OCI-M1 (cell line): ENCODE measurements around the gene TMEM59L.
"Not testable (repeated sequence)": the region's sequence is repeated elsewhere in the genome, so short reads cannot be mapped to it uniquely, and the experiment has no call there.

Experiments
- DNase-seq: peaks from one replicate; lab custom pipeline; 2025; lab: John Stamatoyannopoulos, UW

The TMEM59L gene

DNA sequence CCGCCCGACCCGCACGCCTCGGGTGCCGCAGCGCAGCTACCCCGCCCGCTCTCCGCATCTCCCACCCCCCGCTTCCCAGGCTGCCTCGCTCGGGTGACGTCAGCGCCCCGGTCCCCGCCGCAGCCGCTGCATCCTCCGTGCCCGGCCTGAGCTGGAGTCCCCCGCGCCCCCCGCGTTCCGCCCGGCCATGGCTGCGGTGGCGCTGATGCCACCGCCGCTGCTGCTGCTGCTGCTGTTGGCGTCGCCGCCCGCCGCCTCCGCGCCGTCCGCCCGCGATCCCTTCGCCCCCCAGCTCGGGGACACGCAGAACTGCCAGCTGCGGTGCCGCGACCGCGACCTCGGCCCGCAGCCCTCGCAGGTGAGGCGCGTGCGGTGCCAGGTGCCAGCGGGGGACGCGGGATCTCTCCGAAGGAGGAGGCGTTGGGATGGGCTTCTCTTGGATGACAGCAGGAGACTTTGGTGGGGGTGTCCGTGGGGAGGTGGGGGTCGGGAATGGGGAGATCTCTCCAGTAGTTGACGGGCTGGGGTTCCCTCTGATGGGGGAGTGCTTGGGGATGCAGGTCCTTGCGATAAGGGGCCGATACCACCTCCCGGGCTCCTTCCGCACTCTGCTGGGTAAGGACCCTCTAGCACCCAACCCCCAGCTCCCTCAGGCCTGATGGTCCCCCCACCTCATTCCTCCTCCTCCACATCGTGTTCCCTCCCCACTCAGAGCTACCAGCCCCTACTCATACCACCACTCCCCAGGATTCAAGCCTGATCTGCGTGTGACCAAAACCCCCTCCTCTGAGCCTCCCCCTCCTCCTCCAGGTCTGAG is at the start of gene TMEM59L:
TSS of gene TMEM59L (plus strand) at position 99 of the 817 bp plus-strand sequence. CDS start at position 188, 89 bp downstream.
- no peak for DNase-seq

DNA sequence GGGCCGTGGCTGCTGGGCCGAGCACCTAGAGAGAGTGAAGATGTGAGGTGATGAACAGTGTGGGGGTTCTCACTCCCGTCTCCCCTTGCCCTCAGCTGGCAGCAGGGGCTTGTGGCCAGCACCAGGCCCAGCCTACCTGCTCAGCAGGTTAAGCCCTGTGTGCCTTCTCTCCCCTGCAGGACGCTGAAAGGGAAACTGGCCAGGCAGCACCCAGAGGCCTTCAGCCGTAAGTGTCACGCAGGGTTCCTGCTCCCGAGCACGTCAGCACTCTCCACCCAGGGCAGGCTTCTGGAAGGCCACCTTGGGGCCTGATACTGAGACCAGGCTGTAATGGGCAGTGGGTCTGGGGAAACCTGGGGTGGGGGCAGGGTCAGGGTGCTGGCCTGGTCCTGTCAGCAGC is 45.7 kb upstream of the TMEM59L start:
- no peak for DNase-seq

DNA sequence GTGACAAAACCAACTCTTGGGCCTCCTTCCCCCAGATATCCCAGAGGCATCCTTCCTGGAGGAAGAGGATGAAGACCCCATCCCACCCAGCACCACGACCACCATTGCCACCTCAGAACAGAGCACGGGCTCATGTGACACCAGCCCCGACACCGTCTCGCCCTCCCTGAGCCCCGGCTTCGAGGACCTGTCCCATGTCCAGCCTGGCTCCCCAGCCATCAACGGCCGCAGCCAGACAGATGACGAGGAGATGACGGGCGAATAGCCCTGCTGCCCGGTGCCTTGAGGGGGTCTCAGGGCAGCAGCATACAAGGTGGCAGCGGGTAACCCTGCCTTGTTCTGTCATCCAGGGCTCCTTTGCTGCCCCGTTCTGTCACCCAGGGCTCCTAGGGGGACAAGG is 44.3 kb upstream of the TMEM59L start:
- DNase-seq = no peak

DNA sequence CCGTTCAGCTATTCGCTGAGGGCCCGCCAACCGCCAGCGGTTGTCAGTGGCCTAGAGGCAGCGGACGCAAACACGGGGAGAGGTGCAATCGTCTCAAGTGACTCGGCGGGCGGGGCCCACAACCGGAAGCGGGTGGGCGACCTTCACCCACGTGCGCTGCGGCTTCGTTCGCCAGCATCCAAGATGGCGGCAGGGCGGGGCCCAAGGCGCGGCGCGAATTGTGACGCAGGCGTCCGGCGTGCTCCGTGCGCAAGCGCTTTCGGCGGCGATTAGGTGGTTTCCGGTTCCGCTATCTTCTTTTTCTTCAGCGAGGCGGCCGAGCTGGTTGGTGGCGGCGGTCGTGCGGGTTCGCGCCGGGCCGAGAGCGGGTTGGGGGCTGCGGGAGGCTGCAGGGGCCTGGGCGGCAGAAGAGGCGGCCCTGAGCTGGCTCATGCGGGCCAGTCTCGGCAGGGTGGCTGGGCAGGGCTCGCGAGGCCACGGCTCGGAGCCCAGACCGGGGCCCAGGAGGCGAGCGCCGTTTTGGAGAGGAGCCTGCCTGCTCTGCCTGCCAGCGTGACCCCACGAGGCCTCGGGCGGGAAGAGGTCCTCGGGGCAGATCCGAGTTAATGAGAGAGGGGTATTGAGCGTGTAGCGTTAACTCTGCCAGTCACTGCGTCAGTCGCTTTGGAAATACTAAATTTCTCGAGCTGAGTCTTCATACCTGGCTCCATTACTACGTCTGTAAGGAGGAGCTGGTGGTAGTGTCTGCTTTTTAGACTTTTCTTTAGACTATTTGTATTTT is 40.9 kb upstream of the TMEM59L start, which contains the start of gene UBA52:
TSS of gene UBA52 (plus strand) at position 294 of the 781 bp plus-strand sequence. CDS start 1,444 bp downstream, outside the sequence.
- peak; percentile 99 for DNase-seq

DNA sequence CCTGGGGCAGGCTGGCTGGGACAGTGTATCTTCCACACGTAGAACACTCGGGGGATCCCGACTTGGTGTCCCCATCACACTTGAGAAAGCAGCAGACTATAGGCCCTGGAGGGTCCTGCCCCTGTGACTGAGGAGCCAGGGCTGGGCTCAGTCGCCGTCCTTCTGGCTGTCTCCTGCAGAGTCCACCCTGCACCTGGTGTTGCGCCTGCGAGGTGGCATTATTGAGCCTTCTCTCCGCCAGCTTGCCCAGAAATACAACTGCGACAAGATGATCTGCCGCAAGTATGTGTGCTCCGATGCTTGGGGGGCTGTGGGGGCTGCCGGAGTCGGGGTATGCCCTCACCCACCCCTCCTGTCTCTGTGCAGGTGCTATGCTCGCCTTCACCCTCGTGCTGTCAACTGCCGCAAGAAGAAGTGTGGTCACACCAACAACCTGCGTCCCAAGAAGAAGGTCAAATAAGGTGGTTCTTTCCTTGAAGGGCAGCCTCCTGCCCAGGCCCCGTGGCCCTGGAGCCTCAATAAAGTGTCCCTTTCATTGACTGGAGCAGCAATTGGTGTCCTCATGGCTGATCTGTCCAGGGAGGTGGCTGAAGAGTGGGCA is 37.9 kb upstream of the TMEM59L start:
- no peak for DNase-seq

DNA sequence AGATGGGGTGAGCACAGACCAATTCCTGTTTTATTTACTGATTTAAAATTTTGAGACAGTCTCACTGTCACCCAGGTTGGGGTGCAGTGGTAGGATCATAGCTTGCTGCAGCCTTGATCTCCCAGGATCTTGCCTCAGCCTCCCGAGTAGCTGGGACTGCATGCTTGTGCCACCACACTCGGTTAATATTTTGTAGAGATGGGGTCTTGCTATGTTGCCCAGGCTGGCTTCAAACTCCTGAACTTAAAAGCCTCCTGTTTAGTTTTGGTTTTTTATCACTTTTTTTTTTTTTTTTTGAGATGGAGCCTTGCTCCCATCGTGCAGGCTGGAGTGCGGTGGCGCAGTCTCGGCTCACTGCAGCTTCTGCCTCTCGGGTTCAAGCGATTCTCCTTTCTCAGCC is 36.3 kb upstream of the TMEM59L start:
- DNase-seq = no peak

DNA sequence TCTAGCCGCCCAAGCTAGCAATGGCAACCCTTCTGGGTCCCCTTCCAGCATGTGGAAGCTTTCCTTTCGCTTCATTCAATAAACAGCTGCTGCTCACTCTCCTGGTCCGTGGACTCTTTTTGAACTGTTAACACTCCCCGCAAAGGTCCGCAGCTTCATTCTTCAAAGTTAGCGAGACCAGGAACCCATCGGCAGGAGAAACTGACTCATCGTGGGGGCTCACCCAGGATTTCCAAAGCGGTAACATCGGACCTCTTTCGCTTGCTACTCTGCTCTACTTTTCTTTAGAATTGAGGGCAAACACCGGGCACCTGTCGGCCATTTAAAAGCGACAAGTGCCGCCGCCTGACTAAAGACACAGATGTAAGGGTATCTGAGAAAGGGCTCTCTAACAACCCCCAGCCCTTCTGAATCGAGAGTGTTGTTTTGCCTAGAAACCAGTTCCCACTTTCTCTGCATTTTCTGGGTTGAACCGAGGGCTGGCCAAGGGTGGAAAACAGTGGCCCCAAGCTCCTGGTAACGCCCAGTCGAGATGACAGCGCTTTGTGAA is 35.2 kb upstream of the TMEM59L start:
- DNase-seq = no peak

DNA sequence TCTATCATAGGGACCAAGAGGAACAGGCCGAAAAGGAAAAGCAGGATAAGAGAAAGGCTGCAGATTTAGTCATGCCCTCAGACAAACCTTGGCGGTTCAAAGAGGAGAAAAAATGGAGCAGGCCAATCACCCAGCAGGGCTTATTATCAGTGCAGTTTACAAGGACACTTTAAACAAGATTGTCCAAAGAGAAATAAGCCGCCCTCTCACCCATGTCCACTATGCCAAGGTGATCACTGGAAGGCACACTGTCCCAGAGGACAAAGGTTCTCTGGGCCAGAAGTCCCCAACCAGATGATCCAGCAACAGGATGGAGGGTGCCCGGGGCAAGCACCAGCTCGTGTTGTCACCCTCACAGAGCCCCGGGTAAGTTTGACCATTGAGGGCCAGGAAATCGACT is 32.4 kb upstream of the TMEM59L start:
- DNase-seq = no peak

DNA sequence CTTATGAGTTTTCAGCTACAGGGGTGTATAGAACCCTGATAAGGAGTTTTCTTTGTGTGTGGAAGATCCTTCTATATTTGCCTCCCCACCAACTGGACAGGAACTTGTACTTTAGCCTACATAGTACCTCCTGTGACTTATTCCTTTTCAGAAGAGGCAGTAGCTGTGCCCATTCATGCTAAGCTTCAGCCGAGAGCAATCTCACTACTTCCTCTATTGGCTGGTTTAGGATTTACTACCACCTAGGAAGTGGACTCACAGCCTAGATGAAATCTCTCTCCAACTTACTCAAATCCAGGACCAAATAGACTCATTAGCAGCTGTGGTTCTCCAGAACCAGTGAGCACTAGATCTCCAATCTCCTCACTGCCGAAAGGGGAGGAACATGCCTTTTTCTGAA is 26.4 kb upstream of the TMEM59L start:
- peak; percentile 76 for DNase-seq

DNA sequence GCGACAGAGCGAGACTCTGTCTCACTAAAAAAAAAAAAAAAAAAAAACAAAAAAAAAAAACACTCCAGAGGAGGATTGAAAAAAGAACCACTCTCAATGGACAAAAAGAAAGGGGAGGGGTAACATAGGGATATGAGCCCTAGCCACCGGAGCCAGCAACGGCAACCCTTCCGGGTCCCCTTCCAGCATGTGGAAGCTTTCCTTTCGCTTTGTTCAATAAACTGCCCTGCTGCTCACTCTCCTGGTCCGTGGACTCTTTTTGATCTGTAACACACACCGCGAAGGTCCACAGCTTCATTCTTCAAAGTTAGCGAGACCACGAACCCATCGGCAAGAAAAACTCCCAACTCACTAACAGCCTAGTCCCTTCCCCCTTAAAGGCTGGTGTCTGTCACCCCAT is 25.1 kb upstream of the TMEM59L start:
- no peak for DNase-seq

DNA sequence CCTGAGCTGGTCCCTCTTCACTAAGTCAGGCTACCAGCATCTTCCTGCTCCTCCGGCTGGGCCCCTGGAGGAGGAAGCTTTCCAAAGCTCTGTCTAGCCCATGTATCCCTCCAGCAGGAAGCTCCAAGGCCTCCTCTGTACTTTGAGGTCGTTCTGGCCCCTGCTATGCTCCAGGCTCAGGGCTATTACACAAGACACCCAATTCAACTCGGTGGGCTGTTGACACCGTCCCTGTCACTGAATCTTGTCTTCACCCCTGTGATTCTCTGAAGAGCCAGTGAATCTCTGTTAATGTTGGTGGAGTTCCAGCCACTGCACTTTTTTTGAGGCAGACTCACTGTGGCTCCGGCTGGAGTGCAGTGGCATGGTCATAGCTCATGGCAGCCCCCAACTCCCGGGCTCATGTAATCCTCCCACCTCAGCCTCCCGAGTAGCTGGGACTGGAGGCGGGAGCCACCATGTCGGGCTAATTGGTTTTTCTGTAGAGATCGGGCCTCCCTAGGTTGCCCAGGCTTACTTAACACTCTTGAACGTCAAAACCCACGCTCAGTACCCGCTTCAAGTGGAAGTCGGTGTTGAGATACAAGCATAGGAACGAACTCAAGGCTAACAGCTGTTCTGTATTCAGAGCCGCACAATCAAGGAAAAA is 24.6 kb upstream of the TMEM59L start:
- DNase-seq = no peak

DNA sequence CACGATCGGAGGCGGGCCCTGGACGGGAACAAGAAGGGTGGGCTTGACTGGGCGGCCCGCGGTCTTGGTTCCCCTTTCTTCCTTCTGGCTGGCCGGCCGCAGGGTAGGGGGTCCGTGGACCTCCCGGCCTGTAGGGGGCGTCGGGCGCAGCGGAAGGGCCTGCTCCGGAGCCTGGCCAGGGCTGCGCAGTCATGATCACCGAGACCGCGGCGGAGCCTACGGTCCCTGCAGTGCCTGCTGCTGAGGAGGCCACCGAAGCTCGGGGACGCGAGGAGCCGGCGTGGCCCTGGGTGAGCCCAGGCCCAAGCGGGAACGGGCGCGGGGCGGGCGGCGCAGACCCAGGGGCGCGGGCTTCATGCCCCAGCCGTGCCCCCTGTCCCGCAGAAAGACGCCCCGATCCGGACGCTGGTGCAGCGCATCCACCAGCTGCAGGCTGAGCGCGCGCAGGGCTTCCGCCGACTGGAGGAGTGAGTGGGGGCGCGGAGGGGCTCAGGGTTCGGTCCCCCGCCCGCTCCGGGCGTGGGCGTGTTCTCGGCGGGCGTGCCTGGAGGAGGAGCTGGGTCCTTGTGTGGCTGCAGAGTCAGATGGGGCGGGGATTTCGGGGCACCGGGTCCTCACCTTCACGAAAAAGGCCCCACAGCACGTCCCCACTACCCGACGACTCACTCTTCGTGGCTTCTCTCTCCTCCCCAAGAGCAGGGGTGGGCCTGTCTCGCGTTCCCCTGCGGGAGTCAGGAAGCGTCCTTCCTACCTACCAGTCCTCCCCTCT is 23.9 kb upstream of the TMEM59L start, which contains the start of gene REX1BD:
TSS of gene REX1BD (plus strand) at position 188 of the 769 bp plus-strand sequence. CDS start at position 192, 4 bp downstream.
- peak; percentile 95 for DNase-seq

DNA sequence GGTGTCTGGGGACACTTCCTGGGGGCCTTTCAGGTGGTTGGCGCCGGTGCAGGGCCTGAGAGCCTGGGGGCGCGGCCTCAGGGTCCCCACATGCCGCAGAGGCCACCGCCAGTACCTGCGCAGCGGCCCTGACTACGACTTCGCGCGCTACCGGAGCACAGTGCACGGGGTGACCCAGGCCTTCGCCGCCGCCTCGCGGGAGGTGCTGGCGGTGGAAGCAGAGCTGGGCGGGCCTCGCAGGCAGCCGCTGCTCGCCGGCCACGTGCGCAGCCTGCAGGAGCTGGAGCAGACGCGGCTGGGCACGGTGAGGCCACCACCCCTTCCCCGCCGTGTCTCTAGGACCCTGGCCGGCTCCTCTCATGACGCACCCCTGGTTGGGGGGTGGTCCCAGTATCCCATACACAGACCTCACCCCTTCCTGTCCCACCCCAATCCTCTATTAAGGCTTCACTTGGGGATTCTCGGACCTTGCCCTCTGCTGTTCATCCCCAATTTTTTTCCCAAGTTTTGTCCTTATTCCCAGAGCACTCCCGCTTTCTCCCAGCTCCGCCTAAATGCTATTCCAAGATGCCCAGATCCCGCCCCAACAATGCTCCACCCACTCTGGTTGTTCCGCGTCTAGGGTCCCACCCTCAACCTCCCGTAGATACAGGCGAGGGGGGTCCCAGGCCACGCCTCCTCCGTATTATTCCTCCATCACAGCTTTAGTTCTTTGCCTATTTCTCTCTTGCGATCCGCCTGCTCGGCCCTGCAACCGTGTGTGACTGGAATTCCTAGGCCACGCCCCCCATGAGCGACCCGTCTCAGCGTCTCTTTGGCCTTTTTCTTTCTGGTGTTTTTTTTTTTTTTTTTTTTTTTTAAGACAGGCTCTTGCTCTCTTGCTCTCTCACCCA is 23.0 kb upstream of the TMEM59L start:
- DNase-seq = peak; percentile 76

DNA sequence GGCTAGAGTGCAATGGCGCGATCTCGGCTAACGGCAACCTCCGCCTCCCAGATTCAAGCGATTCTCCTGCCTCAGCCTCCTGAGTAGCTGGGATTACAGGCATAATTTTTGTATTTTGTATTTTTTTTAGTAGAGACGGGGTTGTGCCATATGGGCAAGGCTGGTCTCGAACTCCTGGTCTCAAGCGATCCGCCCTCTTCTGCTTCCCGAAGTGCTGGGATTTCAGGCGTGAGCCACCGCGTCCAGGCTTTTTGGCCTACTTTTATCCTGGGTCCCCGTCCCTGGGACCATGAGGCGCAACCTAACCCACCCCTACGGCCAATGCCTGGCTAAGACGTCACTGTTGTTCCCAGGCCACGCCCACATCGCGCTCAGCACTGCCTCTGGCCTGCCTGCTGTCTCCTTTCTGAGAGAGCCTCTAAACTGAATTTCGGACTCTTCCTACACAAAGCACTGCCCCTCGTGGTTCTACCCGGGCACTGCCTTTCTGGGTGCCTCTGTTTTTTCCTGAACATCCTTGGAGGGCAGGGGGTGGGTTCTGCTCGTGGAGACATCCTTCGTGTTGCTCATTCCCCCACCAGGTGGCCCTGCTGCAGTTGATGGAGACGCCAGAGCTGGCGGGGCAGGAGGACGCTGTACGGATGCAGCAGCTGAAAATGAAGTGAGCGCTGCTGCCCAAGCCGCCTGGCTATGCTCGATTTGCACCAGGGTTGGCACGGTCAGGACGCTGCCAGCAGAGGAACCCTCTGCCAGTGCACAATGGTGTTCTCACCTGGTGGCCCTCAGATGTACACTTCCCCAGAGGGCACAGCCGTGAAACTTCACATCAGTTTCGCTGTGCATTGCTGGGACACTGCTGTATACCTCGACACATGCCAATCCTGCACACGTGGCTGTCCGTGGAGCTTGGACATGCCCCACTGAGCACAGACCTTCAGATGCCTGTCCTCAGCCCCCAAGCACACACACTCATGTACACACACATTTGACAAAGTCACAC is 22.1 kb upstream of the TMEM59L start:
- DNase-seq = no peak

DNA sequence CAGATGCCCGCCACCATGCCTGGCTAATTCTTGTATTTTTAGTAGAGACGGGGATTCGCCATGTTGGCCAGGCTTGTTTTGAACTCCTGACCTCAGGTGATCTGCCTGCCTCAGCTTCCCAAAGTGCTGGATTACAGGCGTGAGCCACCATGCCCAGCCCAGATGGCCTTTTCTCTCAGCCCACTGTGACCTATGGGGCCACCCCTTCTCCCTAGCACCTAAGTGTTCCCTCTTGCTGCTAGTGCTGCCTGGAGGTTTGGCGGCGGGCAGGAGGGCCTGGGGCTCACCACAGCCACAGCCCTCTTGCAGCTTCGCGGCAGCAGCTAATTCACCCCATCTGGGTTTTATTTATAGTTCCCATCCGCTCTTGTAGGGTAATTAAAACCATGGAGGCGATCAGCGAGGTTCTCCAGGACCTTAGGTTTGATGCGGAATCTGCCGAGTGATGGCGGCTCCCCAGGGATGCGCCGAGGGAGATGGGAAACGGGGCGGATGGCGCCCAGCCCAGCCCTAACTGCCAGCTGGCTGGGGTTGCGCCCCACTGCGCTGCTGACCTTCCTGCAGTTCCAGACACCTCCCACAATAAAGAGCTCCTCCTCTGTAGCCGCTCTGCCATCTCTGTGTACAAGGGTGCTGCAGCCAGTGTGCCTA is 20.8 kb upstream of the TMEM59L start:
- no peak for DNase-seq

DNA sequence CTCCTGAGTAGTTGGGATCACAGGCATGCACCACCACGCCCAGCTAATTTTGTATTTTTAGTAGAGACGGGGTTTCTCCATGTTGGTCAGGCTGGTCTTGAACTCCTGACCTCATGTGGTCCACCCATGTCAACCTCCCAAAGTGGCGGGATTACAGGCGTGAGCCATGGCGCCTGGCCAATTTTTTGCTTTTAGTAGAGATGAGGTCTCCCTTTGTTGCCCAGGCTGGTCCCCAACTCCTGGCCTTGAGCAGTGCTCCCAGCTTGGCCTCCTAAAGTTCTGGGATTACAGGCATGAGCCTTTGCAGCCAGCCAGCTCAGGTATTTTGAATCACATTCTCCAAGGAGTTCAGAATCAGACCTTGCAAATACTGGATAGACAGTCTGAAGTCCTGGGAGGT is 19.9 kb upstream of the TMEM59L start:
- DNase-seq = not testable (repeated sequence)

DNA sequence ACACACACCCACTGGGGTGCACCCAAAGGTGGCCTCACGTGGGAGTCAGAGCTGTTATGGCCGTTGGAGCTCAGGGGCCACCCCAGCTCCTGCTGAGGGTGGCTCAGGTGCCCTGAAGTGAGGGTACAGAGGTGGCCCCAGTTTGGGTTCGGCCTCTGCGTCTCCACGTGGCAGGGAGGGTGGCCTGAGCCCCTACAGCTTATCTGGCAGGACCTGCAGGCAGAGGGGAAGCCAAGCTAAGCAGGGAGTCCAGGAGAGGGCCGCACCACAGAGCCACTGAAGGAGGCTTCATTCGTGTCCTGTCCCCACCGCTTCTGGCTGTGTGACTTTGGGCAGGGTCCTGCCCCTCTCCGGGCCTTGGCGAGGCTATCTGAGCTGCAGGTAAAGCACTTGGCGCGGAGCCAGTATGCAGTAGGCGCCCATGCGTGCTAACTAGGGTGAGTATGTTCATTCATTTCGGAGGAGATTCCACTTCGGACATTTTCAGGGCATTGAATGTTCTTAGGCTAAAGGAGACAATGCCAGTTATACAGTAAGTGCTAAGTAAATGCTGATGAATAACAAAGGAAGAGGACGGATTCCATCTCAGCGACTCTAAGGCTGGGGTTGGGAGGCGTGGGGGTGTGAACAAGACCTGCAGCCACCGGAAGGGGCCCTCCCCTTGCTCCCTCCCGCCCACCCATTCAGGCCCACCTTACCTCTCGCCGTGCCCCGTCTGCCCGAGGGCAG is 19.1 kb upstream of the TMEM59L start:
- DNase-seq = no peak
